NOMO-1 (cell line): Measurements from ENCODE around the gene CEP72.
"Not testable (repeated sequence)": the region's sequence is repeated elsewhere in the genome, so short reads cannot be mapped to it uniquely, and the experiment has no call there.

Experiments used
- DNase-seq, 2 experiments: peaks; one replicate each; lab custom pipeline; 2025; ENCODE audit not compliant: unreplicated experiment in 2 of 2; lab: John Stamatoyannopoulos, UW

The CEP72 gene

DNA sequence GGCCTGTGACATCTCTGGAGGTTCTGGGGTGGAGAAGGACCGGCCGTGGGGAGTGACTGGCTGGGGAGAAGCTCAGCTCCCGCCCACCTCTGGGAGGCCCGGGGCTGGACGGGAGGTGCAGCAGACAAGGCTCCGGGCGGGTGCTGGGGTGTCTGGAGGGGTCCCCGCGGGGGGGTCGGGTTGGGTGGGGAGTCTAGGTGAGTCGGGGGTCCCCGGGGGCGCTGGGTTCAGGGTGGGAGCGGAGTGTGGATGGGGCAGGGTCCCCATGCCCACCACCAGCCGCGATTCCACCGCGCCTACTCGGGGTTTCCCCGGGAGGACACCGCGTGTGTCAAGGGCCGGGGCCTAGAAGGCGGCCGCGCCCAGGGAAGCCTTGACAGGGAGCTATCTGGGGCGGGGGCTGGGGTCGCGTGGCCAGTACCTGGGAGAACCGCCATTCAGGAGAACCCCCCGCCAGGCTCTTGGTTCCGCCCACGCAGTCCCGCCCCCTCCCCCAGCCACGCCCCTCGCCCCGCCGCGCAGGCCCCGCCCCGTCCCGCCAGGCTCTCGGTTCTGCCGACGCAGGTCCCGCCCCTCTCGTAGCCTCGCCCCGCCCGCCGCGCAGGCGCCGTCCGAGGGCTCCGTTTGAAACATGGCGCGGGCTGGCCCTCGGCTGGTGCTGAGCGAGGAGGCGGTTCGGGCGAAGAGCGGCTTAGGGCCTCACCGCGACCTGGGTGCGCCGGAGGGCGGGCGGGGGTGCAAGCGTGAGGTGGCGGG lies at the start of gene CEP72:
Gene CEP72 (plus strand): TSS at position 610 of the 756 bp plus-strand sequence. CDS start 22 bp downstream, at position 632.
- DNase-seq = peak; percentile 93 to 99

DNA sequence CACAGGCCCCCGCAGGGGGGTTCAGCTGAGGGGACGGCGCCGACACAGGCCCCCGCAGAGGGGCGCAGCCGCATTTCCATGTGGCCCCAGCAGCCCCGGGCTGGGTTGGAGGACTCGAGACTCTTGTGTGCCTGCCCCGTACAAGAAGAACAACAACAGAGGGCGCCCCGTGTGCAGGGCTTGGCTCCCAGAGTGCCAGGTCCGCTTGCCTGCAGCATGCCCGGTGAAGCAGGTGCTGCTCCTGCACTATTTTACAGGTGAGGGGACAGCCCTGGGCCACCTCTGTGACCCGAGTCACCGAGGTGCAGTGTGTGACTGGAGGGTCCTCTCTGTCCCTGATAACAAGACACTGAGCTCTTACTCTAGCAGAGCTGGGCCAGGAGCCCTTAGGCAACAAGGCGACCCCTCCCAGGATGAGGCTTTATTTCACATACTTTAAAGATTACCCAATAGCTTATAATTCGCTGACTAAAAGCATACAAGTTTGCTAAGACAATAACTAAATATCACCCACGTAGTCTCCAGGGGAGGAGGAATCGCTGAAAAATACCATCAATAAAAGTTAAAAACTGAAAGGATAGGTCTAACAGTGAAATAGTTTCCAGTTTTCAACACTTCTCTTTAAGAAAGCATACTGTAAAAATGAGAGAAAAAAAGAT lies 46.2 kb upstream of the CEP72 start:
- DNase-seq = no peak

GRCh38 chr5:566636-567309 lies 45.4 kb upstream of the CEP72 start:
- no peak for DNase-seq

DNA sequence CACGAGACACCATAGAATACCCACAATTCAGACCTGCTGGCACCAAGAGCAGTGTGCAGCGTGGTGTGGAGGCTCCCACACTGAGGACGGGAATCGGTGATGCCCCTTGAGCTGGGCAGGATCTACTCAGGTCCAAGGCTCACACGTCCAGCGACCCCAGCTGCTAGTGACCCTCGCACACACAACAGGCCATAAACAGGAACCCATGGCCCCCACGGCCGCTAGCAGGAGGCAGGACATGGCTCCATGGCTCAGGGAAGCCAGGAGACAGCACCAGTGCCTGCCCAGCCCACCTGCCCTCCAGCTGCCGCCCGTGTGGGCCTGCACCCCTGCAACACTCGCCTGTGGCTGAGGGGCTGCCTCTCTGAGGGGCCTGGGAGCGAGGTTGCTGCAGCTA lies 44.5 kb upstream of the CEP72 start:
- no peak for DNase-seq

GRCh38 chr5:568061-568781 lies 43.9 kb upstream of the CEP72 start:
- DNase-seq = no peak

DNA sequence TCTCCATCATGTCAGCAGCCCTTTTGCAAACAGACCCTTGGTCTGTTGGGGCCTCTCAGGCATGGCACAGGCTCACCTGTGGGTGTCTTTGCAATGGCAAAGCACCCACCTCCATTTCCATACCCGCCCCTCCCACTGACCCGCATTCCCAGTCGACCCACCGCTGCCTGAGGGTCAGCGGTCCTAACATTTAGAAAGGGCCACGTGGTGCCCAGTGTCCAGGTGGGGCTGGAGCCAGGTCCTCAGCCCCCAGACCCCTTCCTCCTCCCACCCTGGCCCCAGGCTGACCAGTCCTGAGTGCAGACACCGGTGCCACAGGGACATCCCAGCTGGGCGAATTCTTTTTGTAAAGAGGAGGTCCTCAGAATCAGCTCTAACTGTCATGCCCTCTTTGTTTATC lies 43.3 kb upstream of the CEP72 start:
- DNase-seq = no peak

GRCh38 chr5:569358-569867 lies 42.7 kb upstream of the CEP72 start:
- no peak for DNase-seq

- no peak for DNase-seq
Measured at GRCh38 chr5:569868-570361, 42.2 kb upstream of the CEP72 start.

- DNase-seq = no peak
Measured at GRCh38 chr5:570446-570845, 41.7 kb upstream of the CEP72 start.

- DNase-seq = no peak
Measured at GRCh38 chr5:570886-571285, 41.3 kb upstream of the CEP72 start.

DNA sequence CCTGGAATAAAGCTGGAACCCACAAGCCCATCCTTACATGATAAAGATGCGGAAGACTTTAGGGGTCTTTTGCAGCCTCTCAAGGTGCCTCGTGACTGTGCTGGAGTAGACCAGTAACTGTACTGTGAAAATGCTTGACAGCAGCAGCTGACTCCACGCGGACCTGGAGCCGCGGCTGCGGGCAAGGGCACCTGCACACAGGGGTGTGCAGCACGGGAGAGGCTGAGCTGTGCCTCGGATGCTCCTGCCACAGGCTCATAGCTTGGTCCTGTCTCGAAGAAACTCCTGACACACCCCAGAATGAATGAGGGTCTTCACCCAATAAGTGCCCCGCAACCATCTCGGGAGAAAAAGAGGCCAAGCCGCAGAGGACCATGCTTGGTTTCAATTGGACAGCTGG lies 40.3 kb upstream of the CEP72 start:
- no peak for DNase-seq

DNA sequence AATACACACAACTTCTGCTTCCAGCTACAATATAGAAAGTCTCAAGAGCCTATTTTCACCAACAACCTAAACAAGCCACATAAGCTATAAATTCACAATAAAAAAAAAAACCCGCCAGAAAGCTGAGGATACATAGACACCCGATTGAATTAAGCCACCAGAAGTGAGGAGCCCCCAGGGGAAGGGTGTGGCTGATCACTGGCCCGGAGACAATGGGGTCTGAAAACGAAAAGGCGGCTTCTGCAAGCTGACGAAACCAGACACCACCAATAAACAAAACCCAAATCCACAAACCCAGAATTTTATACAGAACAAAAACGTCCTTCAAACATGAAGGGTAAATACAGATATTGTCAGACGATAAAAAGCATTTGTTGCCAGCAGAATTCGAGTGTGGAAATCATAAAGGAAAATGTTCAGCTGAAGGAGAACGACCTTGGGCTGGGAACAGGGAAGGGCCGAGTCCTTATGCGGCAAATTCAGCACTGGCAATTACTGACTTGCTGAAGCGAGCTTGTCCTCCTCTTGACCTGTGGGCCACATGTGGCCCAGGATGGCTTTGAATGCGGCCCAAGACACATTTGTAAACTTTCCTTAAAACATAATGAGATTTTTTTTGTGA lies 39.6 kb upstream of the CEP72 start:
- DNase-seq = no peak

- DNase-seq = no peak
Measured at GRCh38 chr5:573206-573605, 38.9 kb upstream of the CEP72 start.

DNA sequence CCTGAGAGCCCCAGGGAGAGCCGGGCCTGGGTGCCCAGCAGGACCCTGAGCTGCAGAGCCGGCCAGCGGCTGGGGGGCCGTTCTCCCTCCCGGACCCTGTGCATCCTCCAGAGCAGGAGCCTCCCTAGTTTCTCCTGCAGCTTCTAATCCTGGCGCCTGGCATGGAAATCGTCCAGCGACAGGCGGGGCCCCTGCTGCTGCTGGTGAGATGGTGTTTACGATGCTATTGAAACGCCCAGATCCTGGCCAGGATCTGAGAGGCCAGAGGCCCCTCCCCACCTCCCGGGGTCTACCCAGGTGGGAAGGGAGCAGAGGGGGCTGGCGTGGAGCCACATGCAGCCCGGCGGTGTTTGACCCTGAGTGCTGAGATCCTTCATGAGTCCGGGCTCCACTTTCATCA lies 38.2 kb upstream of the CEP72 start:
- DNase-seq = no peak

DNA sequence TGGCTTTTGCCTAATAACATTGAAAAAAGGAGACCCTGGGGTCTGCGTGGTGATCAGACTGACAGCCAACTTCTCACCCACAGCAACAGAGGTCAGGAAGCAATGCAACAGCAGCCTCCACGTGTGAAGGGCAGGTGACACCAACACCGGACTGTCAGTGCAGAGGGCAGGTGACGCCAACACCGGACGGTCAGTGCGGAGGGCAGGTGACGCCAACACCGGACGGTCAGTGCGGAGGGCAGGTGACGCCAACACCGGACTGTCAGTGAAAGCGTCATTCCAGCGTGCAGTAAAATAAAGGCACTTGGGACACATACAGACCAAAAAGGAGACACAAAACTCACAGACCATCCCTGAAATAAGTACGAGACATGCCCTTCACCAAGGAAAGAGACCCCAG lies 37.2 kb upstream of the CEP72 start:
- no peak for DNase-seq

GRCh38 chr5:575636-576035 lies 36.5 kb upstream of the CEP72 start:
- no peak for DNase-seq

- not testable (repeated sequence) for DNase-seq
Measured at GRCh38 chr5:577214-577613, 34.9 kb upstream of the CEP72 start.

GRCh38 chr5:577800-578199 lies 34.3 kb upstream of the CEP72 start:
- no peak for DNase-seq

- no peak for DNase-seq
Measured at GRCh38 chr5:579211-579610, 32.9 kb upstream of the CEP72 start.

DNA sequence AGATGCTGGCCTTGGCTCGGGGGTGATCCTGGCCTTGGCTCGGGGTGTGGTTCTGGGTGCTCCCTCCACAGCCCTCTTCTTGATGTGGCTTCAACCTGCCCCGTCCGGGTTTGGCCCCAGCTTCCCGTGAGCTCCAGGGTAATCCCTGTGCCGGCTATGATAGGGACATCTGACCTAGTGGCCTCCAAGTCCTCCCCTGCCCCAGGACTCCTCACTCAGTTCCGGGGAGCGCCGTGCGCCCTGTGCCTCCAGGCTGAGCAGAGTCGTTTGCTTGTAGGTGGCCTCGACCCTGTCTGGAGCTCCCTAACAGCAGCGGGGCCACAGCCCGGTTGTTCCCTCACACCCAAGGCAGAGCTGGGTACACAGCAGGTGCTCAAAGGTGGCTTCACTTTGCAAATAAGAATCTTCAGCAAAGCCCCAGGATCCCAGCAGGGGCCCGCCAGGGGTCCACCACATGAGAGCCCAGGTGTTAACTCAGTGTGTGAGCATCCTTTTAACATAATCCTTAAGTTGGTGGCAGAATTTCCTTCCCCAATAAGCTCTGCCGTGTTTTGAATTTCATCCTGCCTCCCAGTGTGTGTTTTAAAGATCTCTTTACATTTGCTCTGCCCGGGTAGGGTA lies 32.3 kb upstream of the CEP72 start:
- DNase-seq = no peak
